HL-60/S4 treated with retinoic acid at 250 ng/mL for 4 days and 3 days (cell line): ENCODE data around the gene PRDM16.

Experiments
- in situ Hi-C: fragments of 300-500 bp; cut with MboI; formaldehyde crosslinking; loops from 2 replicates; pipeline ENCODE4 v1.7.0; 2022; ENCODE audit warnings: low sequenced_read_pairs

PRDM16 gene

DNA sequence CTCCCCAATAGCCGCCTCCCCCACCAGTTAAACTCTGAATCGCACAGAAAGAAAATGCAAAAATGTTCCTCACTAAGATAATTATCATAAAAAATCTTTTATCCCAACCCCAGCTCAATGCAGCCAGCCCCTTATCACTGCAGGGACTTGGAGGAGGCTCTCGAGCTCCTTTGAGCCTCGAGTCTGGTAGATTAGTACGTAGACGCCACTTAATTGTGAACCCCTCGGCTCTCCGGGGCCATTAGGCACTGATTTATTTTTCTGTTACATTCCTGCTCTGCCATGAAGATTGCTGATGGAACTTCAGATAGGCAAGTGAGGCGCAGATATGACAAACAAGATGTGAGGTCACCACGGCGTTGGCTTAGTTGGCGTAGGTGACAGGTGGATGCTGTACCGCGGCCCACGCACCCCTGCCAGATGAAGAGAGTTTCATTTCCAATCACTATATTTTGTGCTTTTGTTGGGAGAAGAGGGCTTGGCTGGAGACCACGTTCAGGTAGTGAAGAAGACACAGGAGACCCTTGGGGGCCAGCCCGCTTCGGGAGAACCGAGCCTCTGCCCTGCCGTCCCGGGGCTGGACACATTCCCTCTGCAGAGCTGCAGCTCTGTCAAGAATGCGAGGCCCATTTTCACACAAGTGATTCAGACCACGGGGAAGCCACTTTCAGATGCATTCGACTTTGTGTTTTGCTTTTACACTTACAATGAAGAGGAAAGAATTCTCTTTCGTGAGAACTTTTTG lies 329.6 kb downstream of the PRDM16 start:
- in situ Hi-C loops: no loop called here

DNA sequence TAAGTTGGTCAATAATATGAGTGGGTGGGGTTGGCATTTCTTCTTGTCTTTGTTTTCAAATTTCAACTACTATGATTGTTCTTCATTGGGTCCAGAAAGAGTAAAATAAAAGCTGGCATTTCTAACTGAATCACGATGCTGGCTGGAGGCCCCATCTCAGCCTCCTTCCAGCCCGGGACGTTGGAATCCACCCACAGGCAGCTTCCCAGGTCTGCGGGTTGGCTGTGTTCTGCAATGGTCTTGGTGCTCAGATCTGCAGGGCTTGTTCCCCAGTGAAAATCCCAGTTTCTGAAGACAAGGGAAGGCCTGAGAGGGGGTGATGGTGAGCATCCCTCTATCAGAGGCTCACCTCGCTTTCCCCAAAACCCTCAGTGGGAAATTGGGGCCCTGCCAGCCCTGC lies 330.7 kb downstream of the PRDM16 start:
- in situ Hi-C loops: loop anchor here (25.0 kb wide), 1 partner anchor 987 kb away; the partner anchor contains the start of gene PEX10

DNA sequence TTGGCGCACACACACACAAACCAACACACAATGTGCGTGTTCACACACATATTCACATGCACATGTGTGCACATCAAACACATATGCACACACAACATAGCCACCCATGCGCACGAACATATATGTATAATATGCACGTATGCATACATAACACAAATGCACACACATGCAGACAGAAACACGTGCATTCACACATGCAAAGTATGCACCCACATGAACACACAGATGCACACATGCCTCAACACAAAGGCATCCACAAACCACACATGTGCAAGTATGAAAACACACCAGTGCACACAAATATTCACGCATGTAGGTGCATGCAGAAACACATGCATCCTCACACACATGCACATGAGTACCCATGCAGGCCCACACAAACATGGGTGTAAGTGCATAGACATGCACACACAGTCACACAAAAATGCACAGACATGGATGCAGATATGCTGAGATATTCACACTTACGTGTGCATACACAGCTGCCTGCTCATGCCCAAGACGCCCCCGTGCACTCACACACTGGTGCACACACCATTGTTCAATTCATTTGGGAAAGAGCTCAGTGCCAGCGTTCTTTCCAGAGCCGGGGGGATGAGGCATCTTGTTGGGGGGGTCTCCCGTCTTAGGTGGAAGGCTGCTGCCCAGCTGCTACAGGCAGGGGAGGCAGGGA lies 332.7 kb downstream of the PRDM16 start:
- in situ Hi-C loops: loop anchor here (25.0 kb wide), 1 partner anchor 989 kb away; the partner anchor contains the start of gene PEX10

DNA sequence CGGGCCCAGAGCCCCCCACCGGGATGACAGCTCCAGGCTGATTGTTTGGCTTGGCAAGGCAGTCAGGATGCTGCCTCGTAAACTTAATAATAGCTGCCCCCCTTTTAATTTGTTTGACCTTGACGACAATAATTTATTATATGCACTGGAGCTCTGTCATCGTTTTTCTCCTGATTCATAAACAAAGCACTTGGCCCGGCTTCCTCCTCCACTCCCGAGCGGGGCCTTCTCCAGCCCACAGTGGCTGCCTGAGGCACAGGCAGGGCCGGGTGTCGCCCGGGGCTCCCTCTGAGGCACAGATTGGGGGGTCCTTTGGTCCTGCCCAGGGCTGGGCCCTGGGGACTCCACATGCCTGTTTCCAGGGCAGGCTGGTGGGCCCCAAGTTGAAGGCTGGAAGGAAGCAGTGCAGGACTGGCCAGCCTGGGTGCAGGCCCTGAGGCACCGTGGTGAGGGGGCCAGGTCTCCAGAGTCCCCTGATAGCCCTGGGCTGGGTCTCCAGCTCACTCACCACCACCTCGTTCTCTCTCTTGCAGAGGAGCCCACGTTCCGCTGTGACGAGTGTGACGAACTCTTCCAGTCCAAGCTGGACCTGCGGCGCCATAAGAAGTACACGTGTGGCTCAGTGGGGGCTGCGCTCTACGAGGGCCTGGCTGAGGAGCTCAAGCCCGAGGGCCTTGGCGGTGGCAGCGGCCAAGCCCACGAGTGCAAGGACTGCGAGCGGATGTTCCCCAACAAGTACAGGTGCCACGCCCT lies 333.4 kb downstream of the PRDM16 start:
- in situ Hi-C loops: loop anchor here (25.0 kb wide), 1 partner anchor 990 kb away; the partner anchor contains the start of gene PEX10

- in situ Hi-C loops: loop anchor here (25.0 kb wide), 1 partner anchor 991 kb away; the partner anchor contains the start of gene PEX10
These were observed 334.0 kb downstream of the PRDM16 start for GRCh38 chr1:3403011-3403345.

GRCh38 chr1:3403388-3404231 lies 334.6 kb downstream of the PRDM16 start:
- in situ Hi-C loops: loop anchor here (25.0 kb wide), 1 partner anchor 991 kb away; the partner anchor contains the start of gene PEX10

GRCh38 chr1:3404301-3404700 lies 335.3 kb downstream of the PRDM16 start:
- in situ Hi-C loops: loop anchor here (25.0 kb wide), 1 partner anchor 992 kb away; the partner anchor contains the start of gene PEX10

- in situ Hi-C loops: loop anchor here (25.0 kb wide), 1 partner anchor 992 kb away; the partner anchor contains the start of gene PEX10
These were observed 335.8 kb downstream of the PRDM16 start for GRCh38 chr1:3404801-3405200.

- in situ Hi-C loops: loop anchor here (25.0 kb wide), 1 partner anchor 993 kb away; the partner anchor contains the start of gene PEX10
These were observed 336.5 kb downstream of the PRDM16 start for GRCh38 chr1:3405491-3405890.

DNA sequence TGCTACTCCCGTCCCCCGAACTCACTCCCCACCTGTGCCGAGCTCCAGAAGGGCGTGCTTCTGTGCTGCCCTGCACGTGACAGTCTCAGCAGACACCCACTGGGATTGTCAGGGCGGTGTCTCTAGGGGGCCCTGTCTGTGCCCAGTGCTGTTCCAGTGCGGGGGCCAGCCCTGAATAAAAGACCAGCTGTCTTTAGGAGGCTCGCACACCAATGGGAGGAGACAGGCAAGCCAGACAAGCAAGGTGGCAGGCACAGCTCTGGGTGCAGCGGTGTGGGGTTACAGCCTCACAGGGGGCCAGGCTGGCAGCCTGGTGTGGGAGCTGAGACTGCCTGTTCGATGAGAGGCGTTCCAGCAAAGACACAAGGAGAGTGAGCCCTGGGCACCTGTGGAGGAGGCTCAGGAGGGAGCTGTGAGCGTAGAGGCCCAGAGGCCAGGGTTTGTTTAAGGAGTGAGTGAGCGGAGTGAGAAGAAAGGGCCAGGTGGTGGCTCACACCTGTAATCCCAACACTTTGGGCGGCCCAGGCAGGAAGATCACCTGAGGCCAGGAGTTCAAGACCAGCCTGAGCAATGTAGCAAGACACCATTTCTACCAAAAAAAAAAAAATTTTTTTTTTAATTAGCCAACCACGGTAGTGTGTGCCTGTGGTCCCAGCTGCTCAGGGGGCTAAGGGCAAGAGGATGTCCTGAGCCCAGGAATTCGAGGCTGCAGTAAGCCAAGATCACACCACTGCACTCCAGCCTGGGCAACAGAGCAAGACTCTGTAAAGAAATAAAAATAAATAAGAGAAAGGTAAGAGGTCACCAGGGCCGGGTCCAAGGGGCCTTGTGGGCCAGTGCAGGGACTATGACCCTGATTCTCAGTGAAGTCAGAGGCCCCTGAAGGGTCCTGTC lies 337.2 kb downstream of the PRDM16 start:
- in situ Hi-C loops: loop anchor here (25.0 kb wide), 1 partner anchor 994 kb away; the partner anchor contains the start of gene PEX10

DNA sequence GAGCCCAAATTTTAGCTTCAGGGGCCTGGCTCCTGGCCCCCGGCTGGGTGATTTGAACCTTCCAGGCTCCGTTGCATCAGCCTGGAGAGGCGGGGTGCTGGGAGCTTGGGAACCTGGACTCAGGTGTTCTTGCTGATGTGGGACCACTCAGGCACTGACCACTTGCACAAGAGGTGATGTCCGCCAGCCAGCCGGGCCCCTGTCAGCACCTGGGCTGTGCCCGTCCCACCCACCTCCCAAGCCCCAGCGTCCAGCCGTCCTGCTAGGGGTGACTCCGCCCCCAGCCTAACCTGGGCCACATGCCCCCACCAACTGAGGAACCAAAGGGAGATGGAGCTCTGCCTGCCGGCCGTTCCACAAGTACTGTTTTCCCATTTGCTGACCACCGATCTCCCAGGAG lies 338.0 kb downstream of the PRDM16 start:
- in situ Hi-C loops: loop anchor here (25.0 kb wide), 1 partner anchor 995 kb away; the partner anchor contains the start of gene PEX10

GRCh38 chr1:3408751-3409266 lies 339.8 kb downstream of the PRDM16 start:
- in situ Hi-C loops: loop anchor here (25.0 kb wide), 1 partner anchor 997 kb away; the partner anchor contains the start of gene PEX10

- in situ Hi-C loops: loop anchor here (25.0 kb wide), 1 partner anchor 997 kb away; the partner anchor contains the start of gene PEX10
These were observed 340.6 kb downstream of the PRDM16 start for GRCh38 chr1:3409366-3410141.

- in situ Hi-C loops: loop anchor here (25.0 kb wide), 1 partner anchor 998 kb away; the partner anchor contains the start of gene PEX10
These were observed 341.3 kb downstream of the PRDM16 start for GRCh38 chr1:3410142-3410925.

- in situ Hi-C loops: loop anchor here (25.0 kb wide), 1 partner anchor 1000 kb away; the partner anchor contains the start of gene PEX10
These were observed 342.8 kb downstream of the PRDM16 start for GRCh38 chr1:3411806-3412205.

GRCh38 chr1:3412376-3412775 lies 343.4 kb downstream of the PRDM16 start:
- in situ Hi-C loops: loop anchor here (25.0 kb wide), 1 partner anchor 1000 kb away; the partner anchor contains the start of gene PEX10
